HG03039 (cell line): ENCODE data around the gene AADAC.
"Not testable (repeated sequence)": the region's sequence is repeated elsewhere in the genome, so short reads cannot be mapped to it uniquely, and the experiment has no call there.

Experiments used
- ATAC-seq: cut with Tn5 transposase; IDR thresholded peaks from one replicate; pipeline ENCODE4 v1.9.1; 2021; ENCODE audit warnings: mild to moderate bottlenecking, moderate library complexity; ENCODE audit not compliant: unreplicated experiment

Gene AADAC

DNA sequence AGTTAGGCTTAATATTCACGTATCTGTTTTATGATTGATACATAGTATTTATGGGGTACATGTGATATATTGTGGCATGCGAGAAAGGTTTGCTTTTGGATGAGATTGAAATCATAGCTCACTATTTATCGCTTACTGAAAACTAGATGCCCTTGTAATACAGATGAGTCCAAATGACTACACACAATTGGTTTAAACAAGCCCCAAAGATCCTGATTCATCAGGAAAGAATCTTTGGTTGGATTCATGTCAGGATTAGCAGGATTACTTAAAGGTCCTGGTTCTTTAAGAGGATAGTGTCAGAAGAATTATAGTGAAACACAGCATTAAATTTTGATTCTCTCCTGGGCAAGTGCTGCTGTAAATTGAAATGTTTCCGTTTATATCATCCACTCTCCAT, 18.6 kb upstream of the AADAC start:
- no peak for ATAC-seq

DNA sequence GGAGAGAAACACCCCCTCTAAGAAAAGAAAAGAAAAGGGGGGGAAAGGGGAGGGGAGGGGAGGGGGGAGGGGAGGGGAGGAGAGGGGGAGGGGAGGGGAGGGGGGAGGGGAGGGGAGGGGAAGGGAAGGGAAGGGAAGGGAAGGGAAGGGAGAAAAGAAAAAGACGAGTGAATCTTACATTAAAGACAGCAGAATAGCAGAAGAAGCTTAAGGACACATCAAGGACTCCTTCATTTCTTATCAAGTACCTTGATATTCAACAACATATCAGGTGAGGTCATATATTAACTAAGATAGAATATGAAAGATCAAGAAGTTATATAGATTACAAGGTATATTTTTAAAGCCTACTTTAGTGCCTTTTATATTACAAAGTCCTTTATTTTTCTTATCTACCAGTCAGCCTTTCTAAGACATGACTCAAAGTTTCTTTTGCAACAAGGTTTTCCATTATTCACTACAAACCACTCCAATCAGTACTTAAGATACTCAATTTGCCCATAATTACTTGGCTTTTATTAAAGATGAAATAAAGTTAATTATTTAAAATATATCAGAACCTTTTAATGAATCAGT, 17.7 kb upstream of the AADAC start:
- ATAC-seq: no peak

- no peak for ATAC-seq
These were observed 15.4 kb upstream of the AADAC start for GRCh38 chr3:151798466-151798865.

DNA sequence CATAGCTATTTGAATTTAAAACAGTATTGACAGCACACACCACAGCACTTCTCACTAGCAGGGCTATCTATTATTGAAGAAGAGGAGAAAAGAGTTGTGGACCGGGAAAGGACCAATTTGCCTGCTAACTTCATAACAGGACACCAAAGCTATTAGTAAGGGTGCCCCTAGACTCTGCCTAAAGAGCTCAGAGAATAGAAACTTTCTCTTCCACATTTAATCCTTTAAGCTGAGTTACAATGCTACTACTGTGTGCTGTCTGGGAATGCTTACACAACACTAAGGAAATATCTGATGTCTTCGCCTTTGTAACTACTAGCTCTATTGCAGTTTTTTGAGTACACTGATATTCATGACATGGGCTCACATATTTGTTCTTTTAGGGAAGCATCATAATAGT, 13.5 kb upstream of the AADAC start:
- ATAC-seq: no peak

- ATAC-seq: no peak
These were observed 9.6 kb upstream of the AADAC start for GRCh38 chr3:151804267-151804666.

- no peak for ATAC-seq
These were observed 7.1 kb upstream of the AADAC start for GRCh38 chr3:151806838-151807237.

DNA sequence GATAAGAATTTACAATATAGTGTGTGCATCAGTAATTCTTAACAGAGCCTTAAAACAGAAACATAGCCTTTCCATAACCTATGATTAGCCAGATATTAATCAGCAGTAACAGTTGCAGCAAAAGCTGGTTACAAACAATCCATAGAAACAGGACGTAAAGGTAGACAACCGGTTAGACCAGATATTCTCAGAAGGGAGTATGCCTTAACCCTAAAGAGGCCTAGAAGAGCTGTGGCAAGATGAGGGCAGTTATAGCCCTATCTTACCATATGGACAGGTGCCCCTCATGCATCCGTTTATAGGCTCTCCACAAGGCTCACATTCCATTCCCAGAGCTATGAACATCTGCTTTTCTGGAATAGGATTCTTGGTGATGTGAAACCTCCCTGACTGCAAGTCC, 5.0 kb upstream of the AADAC start:
- not testable (repeated sequence) for ATAC-seq

- no peak for ATAC-seq
These were observed 2.4 kb upstream of the AADAC start for GRCh38 chr3:151811474-151811873.

DNA sequence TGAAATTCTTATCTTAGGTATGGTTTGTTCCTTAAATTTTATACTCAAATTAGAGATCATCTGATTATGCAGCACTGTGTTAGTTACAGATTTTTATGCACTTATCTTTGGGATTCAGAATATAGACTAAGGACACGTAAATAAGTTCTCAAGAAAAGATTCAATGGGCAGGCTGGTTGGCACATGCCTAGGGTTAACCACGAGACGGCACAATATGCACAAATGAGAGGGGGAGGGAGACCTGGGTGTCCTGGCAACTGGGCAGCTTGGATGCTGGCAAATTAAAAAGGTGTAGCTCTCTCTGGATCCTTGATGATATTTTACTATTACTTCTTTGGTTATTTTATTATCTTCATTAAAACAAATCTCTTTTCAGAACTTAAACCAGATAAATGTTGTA, 672 bp downstream of the AADAC start:
- no peak for ATAC-seq

DNA sequence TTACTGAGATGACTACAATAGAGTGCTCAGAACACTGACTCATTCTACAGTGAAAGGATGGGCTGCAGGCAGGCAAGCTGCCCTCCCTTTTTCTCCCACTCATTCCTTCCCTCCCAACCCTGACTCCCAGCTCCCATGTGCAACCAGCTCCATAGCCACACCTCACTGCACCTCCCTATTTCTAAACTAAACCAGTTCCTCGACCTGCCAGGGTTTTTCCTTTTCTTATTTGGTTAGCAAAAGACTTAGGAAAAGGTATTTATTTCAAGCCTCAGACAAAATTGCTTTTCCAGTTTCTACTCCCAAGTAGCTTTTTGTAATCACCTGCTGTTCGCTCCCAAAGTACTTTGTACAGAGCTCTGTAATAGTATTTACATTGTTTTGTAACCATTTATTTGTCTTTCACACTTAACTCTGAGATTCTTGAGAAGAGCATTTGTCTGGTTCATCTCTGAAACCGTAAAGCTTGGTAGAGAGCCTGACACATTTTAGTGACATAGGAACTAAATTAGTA, 2.2 kb downstream of the AADAC start:
- ATAC-seq: no peak

- ATAC-seq: no peak
These were observed 3.6 kb downstream of the AADAC start for GRCh38 chr3:151817473-151817872.

- no peak for ATAC-seq
These were observed 4.4 kb downstream of the AADAC start for GRCh38 chr3:151818361-151818760.

DNA sequence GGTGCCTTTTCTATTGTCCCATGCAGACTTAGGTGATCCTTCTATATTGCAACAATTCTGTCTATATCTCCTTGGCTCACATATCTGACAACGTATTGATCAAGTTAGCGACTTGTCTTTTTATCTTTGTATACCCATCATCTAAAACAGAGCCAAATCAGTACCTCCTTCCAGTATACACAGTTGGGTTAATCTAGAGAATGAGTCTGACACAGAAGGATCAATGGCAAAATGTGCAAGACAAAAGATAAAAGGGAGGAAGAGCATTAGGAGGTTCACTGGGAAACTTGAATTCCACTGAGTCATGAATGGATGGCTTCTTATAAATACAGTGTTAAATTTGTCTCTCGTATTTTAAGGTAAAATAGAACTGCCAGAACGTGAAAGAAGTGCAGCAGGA, 6.0 kb downstream of the AADAC start:
- ATAC-seq: no peak

- ATAC-seq: no peak
These were observed 13.9 kb downstream of the AADAC start for GRCh38 chr3:151827816-151828215.

- ATAC-seq: no peak
These were observed 22.0 kb downstream of the AADAC start for GRCh38 chr3:151835751-151836525.

DNA sequence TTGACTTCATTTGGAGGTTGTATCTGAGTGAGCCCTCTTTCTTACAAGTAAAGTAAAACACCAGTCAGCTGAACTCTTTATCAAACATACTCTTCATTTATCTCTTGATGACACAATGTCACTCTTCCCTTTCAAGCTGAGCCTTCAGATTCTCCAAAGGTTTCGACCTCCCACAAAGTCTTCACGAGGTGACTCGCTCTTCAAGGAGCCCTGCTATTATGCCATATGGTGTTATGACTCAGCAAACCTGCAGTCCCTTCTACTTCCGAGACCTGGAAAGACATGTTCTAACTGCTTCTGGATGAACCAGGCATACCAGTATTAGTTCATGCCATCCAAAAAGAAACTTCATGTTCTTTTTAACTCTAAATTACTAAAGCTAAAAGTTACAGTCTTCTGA, 23.1 kb downstream of the AADAC start:
- no peak for ATAC-seq

GRCh38 chr3:151838574-151839312, 24.8 kb downstream of the AADAC start:
- peak; percentile 69 for ATAC-seq

- ATAC-seq: no peak
These were observed 25.4 kb downstream of the AADAC start for GRCh38 chr3:151839313-151839631.

GRCh38 chr3:151841801-151842200, 27.9 kb downstream of the AADAC start:
- no peak for ATAC-seq

DNA sequence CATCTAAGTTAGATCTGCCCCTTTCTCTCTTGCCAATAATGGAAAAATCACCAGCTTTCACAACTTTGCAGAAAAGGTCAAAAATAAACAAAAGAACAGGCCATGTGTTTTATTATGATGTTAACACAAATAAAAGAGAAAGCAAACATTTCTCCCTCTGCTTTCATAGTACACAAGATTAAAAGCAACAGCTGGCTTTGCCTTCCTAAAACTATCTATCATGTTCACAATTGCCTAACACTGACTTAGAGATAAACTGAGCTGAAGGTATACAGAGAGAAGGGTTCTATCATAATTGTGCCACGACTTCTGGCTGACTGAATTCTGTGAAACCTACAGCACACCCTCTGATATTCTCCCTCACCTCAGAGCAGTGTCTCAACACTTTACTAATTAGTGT, 29.4 kb downstream of the AADAC start:
- no peak for ATAC-seq

GRCh38 chr3:151845306-151845905, 31.5 kb downstream of the AADAC start:
- no peak for ATAC-seq

- not testable (repeated sequence) for ATAC-seq
These were observed 36.1 kb downstream of the AADAC start for GRCh38 chr3:151850065-151850464.
